ENCODE measurements around the gene ANKH. TPM values are rescaled to one million over a fixed set of nuclear protein-coding genes. Genes with fewer than 3 reads are reported as not detected.
"Not testable (repeated sequence)": the region's sequence is repeated elsewhere in the genome, so short reads cannot be mapped to it uniquely, and the experiment has no call there.

Gene ANKH
- total RNA-seq, 1 donor from 2014 or later = 156 TPM

- DNase-seq (ENCODE audit: low spot score) (no peak), ATAC-seq (peak; percentile 17)
- intact Hi-C loops (cut with DNase I) = no loop called here
Observed at GRCh38 chr5:14838396-14839319, 32.9 kb downstream of the ANKH start.

GRCh38 chr5:14837423-14838122 is 34.0 kb downstream of the ANKH start:
- ATAC-seq; DNase-seq (ENCODE audit: low spot score); intact Hi-C loops (cut with DNase I): not testable (repeated sequence)

- DNase-seq (ENCODE audit: low spot score) (no peak), ATAC-seq (no peak)
- intact Hi-C loops (cut with DNase I) = no loop called here
Observed at GRCh38 chr5:14834584-14835550, 36.7 kb downstream of the ANKH start.

GRCh38 chr5:14834062-14834461 is 37.5 kb downstream of the ANKH start:
- intact Hi-C loops (cut with DNase I) = no loop called here
- ATAC-seq = no peak
- DNase-seq (ENCODE audit: low spot score) = no peak

- ATAC-seq = peak; percentile 42
- DNase-seq (ENCODE audit: low spot score) = no peak
- intact Hi-C loops (cut with DNase I) = no loop called here
Observed at GRCh38 chr5:14831006-14831338, 40.6 kb downstream of the ANKH start.

GRCh38 chr5:14830210-14831005 is 41.2 kb downstream of the ANKH start:
- ATAC-seq (peak; percentile 66), DNase-seq (ENCODE audit: low spot score) (no peak)
- intact Hi-C loops (cut with DNase I) = no loop called here

GRCh38 chr5:14829396-14829795 is 42.2 kb downstream of the ANKH start:
- intact Hi-C loops (cut with DNase I) = no loop called here
- ATAC-seq (no peak), DNase-seq (ENCODE audit: low spot score) (no peak)

GRCh38 chr5:14826714-14827113 is 44.9 kb downstream of the ANKH start:
- no peak for DNase-seq (ENCODE audit: low spot score)
- ATAC-seq = no peak
- intact Hi-C loops (cut with DNase I) = no loop called here

GRCh38 chr5:14825977-14826376 is 45.6 kb downstream of the ANKH start:
- no peak for DNase-seq (ENCODE audit: low spot score)
- intact Hi-C loops (cut with DNase I) = no loop called here
- ATAC-seq = no peak

GRCh38 chr5:14824499-14824898 is 47.1 kb downstream of the ANKH start:
- ATAC-seq (no peak), DNase-seq (ENCODE audit: low spot score) (no peak)
- intact Hi-C loops (cut with DNase I) = no loop called here

GRCh38 chr5:14821100-14821845 is 50.3 kb downstream of the ANKH start:
- intact Hi-C loops (cut with DNase I) = no loop called here
- ATAC-seq = no peak

GRCh38 chr5:14818931-14819790 is 52.4 kb downstream of the ANKH start:
- DNase-seq (ENCODE audit: low spot score) (no peak), ATAC-seq (no peak)
- intact Hi-C loops (cut with DNase I) = no loop called here

More at GRCh38 chr5:14821100-14821845, 50.3 kb downstream of the ANKH start:
- DNase-seq (ENCODE audit: low spot score) = no peak

GRCh38 chr5:14817762-14818136 is 53.8 kb downstream of the ANKH start:
- DNase-seq (ENCODE audit: low spot score); intact Hi-C loops (cut with DNase I); ATAC-seq: not testable (repeated sequence)

- intact Hi-C loops (cut with DNase I) = no loop called here
- DNase-seq (ENCODE audit: low spot score) = no peak
- ATAC-seq = peak; percentile 92
Observed at GRCh38 chr5:14816999-14817761, 54.4 kb downstream of the ANKH start.

GRCh38 chr5:14816374-14816998 is 55.1 kb downstream of the ANKH start:
- intact Hi-C loops (cut with DNase I) = no loop called here
- DNase-seq (ENCODE audit: low spot score) (no peak), ATAC-seq (peak; percentile 20)

- intact Hi-C loops (cut with DNase I) = no loop called here
- DNase-seq (ENCODE audit: low spot score) = no peak
- ATAC-seq = no peak
Observed at GRCh38 chr5:14813747-14814146, 57.8 kb downstream of the ANKH start.

All from sciatic nerve (tissue), 2 donors.